Limb (tissue), 2 donors: ENCODE data around the gene CFAP161.
"Not testable (repeated sequence)": the region's sequence is repeated elsewhere in the genome, so short reads cannot be mapped to it uniquely, and the experiment has no call there.

Source experiments
- DNase-seq, 2 donors: peaks; one replicate each; pipeline ENCODE4 v3.0.0-alpha.2; 2016; ENCODE audit errors: extremely low spot score in 2 of 2

Gene CFAP161

DNA sequence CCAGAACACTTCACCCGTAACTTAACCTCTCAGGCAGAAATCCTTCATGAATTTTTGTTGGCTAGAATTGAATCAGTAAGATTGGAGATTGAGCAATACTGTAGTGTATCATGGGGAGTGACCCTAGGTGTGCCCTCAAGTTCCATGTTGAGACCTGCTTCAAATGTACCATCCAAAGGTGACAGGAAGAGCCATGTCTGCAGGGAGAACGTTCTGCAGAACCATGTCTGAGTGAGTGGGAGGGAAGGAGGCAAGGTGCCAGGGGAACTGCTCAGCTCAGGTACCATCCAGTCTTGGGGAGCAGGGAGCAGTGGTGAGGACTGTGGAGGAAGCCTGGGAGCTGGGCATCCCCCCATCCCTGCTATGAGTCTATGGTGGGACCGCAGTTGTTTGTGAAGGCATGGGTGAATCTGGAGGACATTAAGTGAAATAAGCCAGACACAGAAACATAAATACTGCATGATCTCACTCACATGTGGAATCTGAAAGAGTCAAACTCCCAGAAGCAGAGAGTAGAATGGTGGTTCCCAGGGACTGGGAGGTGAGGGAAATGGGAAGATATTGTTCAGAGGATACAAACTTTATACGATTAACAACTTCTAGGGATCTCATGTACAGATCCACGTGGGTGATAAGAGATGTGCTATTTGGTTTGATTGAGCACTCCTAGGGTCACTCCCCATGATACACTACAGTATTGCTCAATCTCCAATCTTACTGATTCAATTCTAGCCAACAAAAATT, 23.3 kb downstream of the CFAP161 start:
- no peak for DNase-seq

GRCh38 chr15:81157939-81158223, 23.8 kb downstream of the CFAP161 start:
- no peak for DNase-seq

GRCh38 chr15:81158561-81158960, 24.5 kb downstream of the CFAP161 start:
- DNase-seq: not testable (repeated sequence)

DNA sequence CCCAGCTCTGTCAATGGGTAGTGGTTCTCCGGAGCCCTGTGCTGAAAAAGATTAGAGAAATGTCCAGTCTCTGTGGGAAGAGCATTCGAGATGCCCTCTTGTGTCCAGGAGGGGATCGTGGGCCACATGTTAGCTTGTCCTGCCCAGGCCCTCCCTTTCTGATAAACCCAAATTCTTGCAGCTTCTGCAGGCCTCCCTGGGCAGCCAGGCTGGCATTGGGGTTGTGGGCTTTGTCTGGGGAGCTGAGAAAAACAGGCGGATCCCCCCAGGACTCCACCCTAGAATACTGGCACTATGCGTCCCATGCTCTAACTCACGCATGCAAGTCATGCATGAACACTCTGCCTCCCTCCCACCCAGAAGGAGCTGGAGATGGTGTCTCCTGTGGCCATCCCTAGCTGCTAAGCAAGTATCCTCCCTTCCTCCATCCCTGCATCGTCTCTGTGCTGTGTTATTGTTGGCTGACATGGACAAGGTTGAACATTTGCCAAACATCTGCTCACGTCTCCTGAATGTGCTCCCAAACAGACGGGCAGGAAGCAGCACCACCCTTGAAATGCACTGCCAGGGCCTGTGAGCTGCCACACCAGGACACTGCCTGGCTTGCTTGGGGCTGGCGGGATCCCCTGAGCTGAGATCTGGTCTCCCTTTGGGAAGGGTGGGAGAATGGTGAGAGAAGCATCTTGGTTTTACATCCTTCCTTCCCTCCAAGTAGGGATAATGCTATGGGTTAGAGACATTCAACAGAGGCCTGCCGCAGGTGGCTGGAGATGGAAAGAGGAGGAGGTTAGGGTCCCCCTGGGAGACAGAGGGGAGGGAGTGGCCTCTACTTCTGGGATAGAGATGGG, 26.5 kb downstream of the CFAP161 start:
- peak; percentile 76 to 88 for DNase-seq

DNA sequence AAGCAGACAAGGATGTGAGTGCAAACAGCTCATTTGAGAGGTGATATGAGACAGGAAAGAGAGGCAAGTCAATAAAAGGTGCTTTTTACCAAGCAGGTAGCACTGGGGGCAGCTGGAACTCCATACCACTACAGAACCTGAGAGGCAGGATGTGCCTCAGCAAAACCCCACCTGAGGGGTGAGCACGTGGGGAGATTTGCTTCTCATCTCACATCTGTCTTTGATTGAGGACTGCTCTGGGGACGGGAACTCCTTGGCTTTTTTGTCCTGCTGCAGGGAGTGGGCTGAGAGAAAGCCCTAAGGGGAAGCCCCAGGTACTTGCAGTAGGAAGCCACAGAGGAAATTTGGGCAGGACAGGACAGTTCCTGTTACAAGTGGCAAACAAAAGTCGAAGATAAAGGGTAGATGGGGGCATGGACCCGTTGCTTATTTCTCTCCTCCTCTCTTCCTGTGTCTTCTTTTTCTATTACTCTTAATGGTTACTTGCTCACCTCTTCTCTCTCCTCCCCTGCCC, 27.1 kb downstream of the CFAP161 start:
- DNase-seq: no peak

GRCh38 chr15:81161851-81162250, 27.8 kb downstream of the CFAP161 start:
- no peak for DNase-seq

DNA sequence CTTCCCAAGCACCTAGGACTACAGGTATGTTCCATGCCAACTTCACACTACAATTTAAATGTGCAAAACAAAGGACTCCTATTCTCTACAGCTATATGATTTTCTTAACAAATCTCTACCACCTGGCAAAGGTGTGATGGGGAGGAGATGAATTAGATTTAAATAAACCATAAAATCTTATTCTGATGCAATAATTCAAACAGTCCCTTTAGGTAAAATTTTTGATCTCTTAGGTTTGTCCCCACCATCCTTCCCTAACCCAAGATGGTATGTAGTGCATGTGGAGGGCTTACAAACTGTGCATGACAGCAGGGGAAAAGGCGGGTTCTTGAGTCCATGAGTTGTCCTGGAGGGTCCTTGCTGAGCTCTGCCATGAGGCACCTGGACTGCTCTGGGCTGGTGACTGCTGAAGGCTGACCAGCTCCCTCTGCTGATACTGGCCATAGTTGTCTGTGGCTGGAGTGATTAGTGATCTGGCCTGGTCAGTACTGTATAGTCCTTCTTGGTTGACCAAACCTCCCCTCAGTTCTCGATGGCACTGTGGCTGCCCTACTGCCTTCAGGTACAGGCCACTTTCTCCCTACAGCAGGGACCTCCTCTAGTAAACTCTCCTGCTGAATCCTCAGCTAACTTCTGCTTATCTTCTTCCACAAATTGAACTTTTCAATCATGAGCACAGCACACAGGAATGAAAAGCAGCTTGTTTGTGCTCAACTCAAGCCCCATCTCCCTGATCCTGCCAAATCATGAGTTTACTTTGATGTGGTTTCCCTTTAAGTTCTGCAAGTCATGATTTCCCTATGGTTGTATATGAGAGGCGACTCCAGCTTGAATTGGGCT, 30.1 kb downstream of the CFAP161 start:
- DNase-seq: no peak

- no peak for DNase-seq
Measured at GRCh38 chr15:81165535-81165934, 31.5 kb downstream of the CFAP161 start.

- DNase-seq: no peak
Measured at GRCh38 chr15:81166636-81167305, 32.7 kb downstream of the CFAP161 start.

DNA sequence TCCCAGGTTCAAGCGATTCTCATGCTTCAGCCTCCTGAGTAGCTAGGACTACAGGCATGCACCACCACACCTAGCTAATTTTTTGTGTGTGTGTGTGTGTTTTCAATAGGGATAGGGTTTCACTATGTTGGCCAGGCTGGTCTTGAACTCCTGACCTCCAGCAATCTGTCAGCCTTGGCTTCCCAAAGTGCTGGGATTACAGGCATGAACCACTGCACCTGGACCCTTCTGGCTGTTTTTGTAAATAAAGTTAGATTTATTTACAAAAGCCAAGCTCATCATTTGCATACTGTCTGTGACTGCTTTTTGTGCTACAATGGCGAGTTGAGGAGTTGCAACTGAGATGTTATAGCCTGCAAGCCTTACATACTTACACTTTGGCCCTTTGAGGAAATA, 34.1 kb downstream of the CFAP161 start:
- DNase-seq: no peak

- DNase-seq: no peak
Measured at GRCh38 chr15:81168644-81169043, 34.6 kb downstream of the CFAP161 start.

- no peak for DNase-seq
Measured at GRCh38 chr15:81170511-81170910, 36.4 kb downstream of the CFAP161 start.

- no peak for DNase-seq
Measured at GRCh38 chr15:81171286-81171685, 37.2 kb downstream of the CFAP161 start.

- no peak for DNase-seq
Measured at GRCh38 chr15:81174125-81174791, 40.2 kb downstream of the CFAP161 start.

DNA sequence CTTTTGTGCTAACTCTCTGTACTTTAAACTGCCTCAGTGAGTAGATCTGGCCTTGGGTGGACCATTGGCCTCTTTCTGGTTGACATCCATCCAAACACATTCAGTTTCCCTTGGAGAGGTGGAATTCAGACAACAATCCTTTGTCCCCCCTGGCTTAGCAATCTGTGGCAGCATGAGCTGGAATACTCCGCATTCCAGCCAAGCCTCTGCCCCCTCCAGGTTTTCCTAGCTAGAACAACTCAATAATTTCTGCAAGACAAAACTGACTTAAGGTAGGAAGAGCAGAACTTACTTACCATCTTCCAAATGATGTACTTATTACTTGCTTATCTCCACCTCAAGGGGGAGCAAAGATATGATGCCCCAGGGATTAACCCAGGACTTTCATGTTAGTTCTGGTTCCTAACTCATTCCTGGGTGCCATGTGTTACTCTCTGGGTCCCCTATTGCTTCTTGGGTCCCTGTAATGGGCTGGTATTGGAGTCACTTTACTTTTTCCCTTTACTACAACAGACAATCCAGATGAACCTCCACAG, 40.8 kb downstream of the CFAP161 start:
- no peak for DNase-seq

- DNase-seq: no peak
Measured at GRCh38 chr15:81175496-81175895, 41.4 kb downstream of the CFAP161 start.

- DNase-seq: no peak
Measured at GRCh38 chr15:81176291-81176893, 42.3 kb downstream of the CFAP161 start.

DNA sequence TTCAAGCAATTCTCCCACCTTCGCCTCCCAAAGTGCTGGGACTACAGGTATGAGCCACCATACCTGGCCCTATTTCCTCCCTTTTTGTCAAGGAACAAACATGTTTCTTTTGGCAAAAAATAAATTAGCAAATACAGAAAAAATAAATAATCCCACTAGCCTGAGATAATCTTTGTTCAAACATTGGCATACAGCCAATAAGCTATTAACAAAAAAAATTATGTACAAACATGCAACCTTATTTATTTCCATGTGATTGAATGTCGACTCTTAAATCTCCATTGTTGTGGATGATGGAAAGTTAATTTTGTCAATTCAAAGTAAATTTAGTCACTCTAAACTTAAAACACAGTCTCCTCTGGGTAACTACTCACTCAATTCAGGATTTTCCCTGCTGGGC, 44.3 kb downstream of the CFAP161 start:
- DNase-seq: no peak

GRCh38 chr15:81181220-81181619, 47.1 kb downstream of the CFAP161 start:
- DNase-seq: no peak
